ENCODE data around the gene FGD5.

The FGD5 gene

DNA sequence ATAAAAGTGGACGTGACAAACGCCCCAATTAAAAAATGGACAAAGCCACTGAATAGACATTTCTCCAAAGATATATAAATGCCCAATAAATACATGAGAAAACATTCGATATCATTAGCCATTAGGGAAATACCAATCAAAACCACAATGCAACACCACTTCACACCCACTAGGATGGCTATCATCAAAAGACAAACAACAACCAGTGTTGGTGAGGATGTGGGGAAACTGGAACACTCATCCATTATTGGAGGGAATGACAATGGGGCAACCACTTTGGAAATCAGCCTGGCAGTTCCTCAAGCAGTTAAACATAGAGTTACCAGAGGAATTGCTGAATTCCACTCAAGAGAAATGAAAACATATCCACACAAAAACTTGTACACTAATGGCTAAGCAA is 32.4 kb upstream of the FGD5 start:
- no peaks in the 10 kb centered on the region for H3F3A ChIP-seq (ENCODE audit: insufficient read depth, low read length)
- H3K4me2 ChIP-seq (ENCODE audit: low read length), result no peak overlapping the region
- H3K36me3 ChIP-seq (ENCODE audit: insufficient read depth, low read length), result no peaks in the 10 kb centered on the region
- H3K4me1 ChIP-seq (ENCODE audit: insufficient read depth, low read length, severe bottlenecking), result peaks cover 4% of the 10 kb centered on the region
- H3K9me2 ChIP-seq (ENCODE audit: low read depth, low read length), result no peaks in the 10 kb centered on the region
- H4K20me1 ChIP-seq (ENCODE audit: insufficient read depth, low read length), result no peaks in the 10 kb centered on the region
- no peak overlapping the region for H2AFZ ChIP-seq (ENCODE audit: low read length)
- H3K27ac ChIP-seq (ENCODE audit: low read depth, low read length, poor library complexity, severe bottlenecking), result no peak overlapping the region
- no peak for TF ChIP-seq EZH2 (IDR thresholded peaks at IDR 0.05; ENCODE audit: borderline replicate concordance, low read length)
- TF ChIP-seq, protein P1, sequence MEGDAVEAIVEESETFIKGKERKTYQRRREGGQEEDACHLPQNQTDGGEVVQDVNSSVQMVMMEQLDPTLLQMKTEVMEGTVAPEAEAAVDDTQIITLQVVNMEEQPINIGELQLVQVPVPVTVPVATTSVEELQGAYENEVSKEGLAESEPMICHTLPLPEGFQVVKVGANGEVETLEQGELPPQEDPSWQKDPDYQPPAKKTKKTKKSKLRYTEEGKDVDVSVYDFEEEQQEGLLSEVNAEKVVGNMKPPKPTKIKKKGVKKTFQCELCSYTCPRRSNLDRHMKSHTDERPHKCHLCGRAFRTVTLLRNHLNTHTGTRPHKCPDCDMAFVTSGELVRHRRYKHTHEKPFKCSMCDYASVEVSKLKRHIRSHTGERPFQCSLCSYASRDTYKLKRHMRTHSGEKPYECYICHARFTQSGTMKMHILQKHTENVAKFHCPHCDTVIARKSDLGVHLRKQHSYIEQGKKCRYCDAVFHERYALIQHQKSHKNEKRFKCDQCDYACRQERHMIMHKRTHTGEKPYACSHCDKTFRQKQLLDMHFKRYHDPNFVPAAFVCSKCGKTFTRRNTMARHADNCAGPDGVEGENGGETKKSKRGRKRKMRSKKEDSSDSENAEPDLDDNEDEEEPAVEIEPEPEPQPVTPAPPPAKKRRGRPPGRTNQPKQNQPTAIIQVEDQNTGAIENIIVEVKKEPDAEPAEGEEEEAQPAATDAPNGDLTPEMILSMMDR (IDR thresholded peaks at IDR 0.05; ENCODE audit: low read length), result no peak
- peaks cover 6% of the 10 kb centered on the region; the same call in 1 of the 2 replicates for H3K27me3 ChIP-seq (ENCODE audit: insufficient read depth, low read length)
- H3K4me3 ChIP-seq (ENCODE audit: low read depth, low read length, poor library complexity, severe bottlenecking), result no peak overlapping the region
- no peaks in the 10 kb centered on the region for H3K9me3 ChIP-seq (ENCODE audit: low read length)
- H3K9ac ChIP-seq (ENCODE audit: low read length), result no peak overlapping the region
- no peaks in the 10 kb centered on the region for H3K79me2 ChIP-seq (ENCODE audit: insufficient read depth, low read length)

DNA sequence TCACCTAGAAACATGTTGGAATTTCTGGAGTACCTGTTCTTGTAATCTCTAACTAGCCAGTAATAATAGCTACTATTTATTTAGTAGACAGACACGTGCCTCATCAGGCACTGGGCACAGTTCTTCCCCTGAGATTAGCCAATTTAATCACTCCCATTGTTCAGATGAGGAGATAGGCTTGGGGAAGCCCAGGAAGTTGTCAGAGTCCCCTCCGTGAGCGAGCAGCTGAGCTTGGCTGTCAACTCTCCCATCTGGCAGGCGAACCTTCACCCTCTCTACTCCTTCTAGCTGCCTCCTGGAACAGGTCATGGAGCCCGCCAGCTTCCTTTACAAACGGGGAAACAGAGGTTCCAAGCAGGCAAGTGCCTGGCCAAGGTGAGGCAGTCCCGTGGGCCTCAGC is 31.1 kb upstream of the FGD5 start:
- Histone ChIP-seq H3K27me3 (ENCODE audit: insufficient read depth, low read length) (peaks cover 6% of the 10 kb centered on the region; the same call in 1 of the 2 replicates), H3K4me2 (ENCODE audit: low read length) (no peak overlapping the region), H3K27ac (ENCODE audit: low read depth, low read length, poor library complexity, severe bottlenecking) (no peak overlapping the region)

DNA sequence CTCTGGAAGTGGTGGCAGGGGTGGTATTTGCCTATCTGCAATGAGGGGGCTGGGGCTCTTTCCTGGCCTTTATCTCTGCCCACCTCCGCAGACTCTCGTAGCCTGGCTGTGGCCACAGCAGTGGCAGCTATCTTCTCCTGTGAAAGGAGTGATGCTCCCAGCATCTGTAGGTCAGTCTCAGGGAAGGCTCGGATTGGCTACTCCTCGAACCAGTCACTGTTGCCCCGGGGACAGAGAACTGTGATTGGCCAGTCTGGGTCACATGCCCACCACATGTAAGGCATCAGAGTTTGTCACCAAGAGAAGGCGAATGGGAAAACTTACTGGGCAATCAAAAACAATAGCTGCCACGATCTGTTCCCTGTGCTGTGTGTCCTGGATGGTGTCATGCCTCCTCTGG is 30.1 kb upstream of the FGD5 start:
- H3K9me2 ChIP-seq (ENCODE audit: low read depth, low read length), result no peaks in the 10 kb centered on the region
- H3K9me3 ChIP-seq (ENCODE audit: low read length), result no peaks in the 10 kb centered on the region
- no peaks in the 10 kb centered on the region for H4K20me1 ChIP-seq (ENCODE audit: insufficient read depth, low read length)
- H3K4me2 ChIP-seq (ENCODE audit: low read length), result no peak overlapping the region
- H2AFZ ChIP-seq (ENCODE audit: low read length), result no peak overlapping the region
- no peak overlapping the region for H3K9ac ChIP-seq (ENCODE audit: low read length)
- peaks cover 6% of the 10 kb centered on the region; the same call in 1 of the 2 replicates for H3K27me3 ChIP-seq (ENCODE audit: insufficient read depth, low read length)
- H3K4me3 ChIP-seq (ENCODE audit: low read depth, low read length, poor library complexity, severe bottlenecking), result no peak overlapping the region
- H3K4me1 ChIP-seq (ENCODE audit: insufficient read depth, low read length, severe bottlenecking), result peaks cover 8% of the 10 kb centered on the region
- no peak overlapping the region for H3K27ac ChIP-seq (ENCODE audit: low read depth, low read length, poor library complexity, severe bottlenecking)
- no peak for TF ChIP-seq EZH2 (IDR thresholded peaks at IDR 0.05; ENCODE audit: borderline replicate concordance, low read length)
- TF ChIP-seq, protein P1 (IDR thresholded peaks at IDR 0.05; ENCODE audit: low read length), result no peak
- H3K79me2 ChIP-seq (ENCODE audit: insufficient read depth, low read length), result no peaks in the 10 kb centered on the region
- no peaks in the 10 kb centered on the region for H3K36me3 ChIP-seq (ENCODE audit: insufficient read depth, low read length)
- no peaks in the 10 kb centered on the region for H3F3A ChIP-seq (ENCODE audit: insufficient read depth, low read length)

More for the DNA sequence above, 31.1 kb upstream of the FGD5 start:
- peaks cover 4% of the 10 kb centered on the region for H3K4me1 ChIP-seq (ENCODE audit: insufficient read depth, low read length, severe bottlenecking)
- no peaks in the 10 kb centered on the region for H3K9me3 ChIP-seq (ENCODE audit: low read length)
- H3K36me3 ChIP-seq (ENCODE audit: insufficient read depth, low read length), result no peaks in the 10 kb centered on the region
- H3K4me3 ChIP-seq (ENCODE audit: low read depth, low read length, poor library complexity, severe bottlenecking), result no peak overlapping the region
- H4K20me1 ChIP-seq (ENCODE audit: insufficient read depth, low read length), result no peaks in the 10 kb centered on the region
- TF ChIP-seq EZH2 (IDR thresholded peaks at IDR 0.05; ENCODE audit: borderline replicate concordance, low read length), result no peak
- TF ChIP-seq, protein P1 (IDR thresholded peaks at IDR 0.05; ENCODE audit: low read length), result no peak
- H3F3A ChIP-seq (ENCODE audit: insufficient read depth, low read length), result no peaks in the 10 kb centered on the region
- H3K9me2 ChIP-seq (ENCODE audit: low read depth, low read length), result no peaks in the 10 kb centered on the region
- no peak overlapping the region for H2AFZ ChIP-seq (ENCODE audit: low read length)
- no peaks in the 10 kb centered on the region for H3K79me2 ChIP-seq (ENCODE audit: insufficient read depth, low read length)
- H3K9ac ChIP-seq (ENCODE audit: low read length), result no peak overlapping the region
